Mesothelial cell of epicardium (in vitro differentiated cells): Measurements from ENCODE around the gene GRIPAP1. TPM values are rescaled to one million over a fixed set of nuclear protein-coding genes. Genes with fewer than 3 reads are reported as not detected.
"Not testable (repeated sequence)": the region's sequence is repeated elsewhere in the genome, so short reads cannot be mapped to it uniquely, and the experiment has no call there.

ENCODE experiments used
- DNase-seq, 2 experiments: peaks; one replicate each; pipeline ENCODE4 v3.0.0; 2021; ENCODE audit warnings: low spot score in 2 of 2; ENCODE audit not compliant: unreplicated experiment in 2 of 2
- H3K27ac Mint-ChIP-seq: 2 replicates; pipeline ENCODE4 v1.8.0; 2021; ENCODE audit warnings: mixed read lengths
- H3K27me3 Mint-ChIP-seq: 2 replicates; pipeline ENCODE4 v1.8.0; 2021; ENCODE audit warnings: low read depth, mixed read lengths
- H3K36me3 Mint-ChIP-seq: 2 replicates; pipeline ENCODE4 v1.8.0; 2021; ENCODE audit warnings: mixed read lengths
- H3K4me1 Mint-ChIP-seq: 2 replicates; pipeline ENCODE4 v1.8.0; 2021; ENCODE audit warnings: mixed read lengths
- H3K4me3 Mint-ChIP-seq: 2 replicates; pipeline ENCODE4 v1.8.0; 2021; ENCODE audit warnings: mild to moderate bottlenecking, moderate library complexity, mixed read lengths
- H3K9me3 Mint-ChIP-seq: 2 replicates; pipeline ENCODE4 v1.8.0; 2021; ENCODE audit warnings: mixed read lengths
- CTCF ChIP-seq: fragments of 200-600 bp; sonication (generic); IDR thresholded peaks from one replicate; pipeline ENCODE4 v1.5.0; 2021; ENCODE audit warnings: antibody characterized with exemption; ENCODE audit not compliant: unreplicated experiment
- total RNA-seq: library from RNA; stranded (reverse); gene quantifications from 3 replicates; pipeline ENCODE4 v1.2.1, GENCODE V29; 2021

GRIPAP1 gene
- total RNA-seq, 1 donor from 2014 or later = 69.7 TPM

GRCh38 chrX:48989483-48989882 lies 12.6 kb downstream of the GRIPAP1 start:
- Mint-ChIP-seq H3K9me3 (peaks cover 13% of the 10 kb centered on the region), H3K27ac (no peak overlapping the region), H3K27me3 (no peaks in the 10 kb centered on the region), H3K4me3 (no peak overlapping the region), H3K4me1 (no peaks in the 10 kb centered on the region), H3K36me3 (peaks cover 30% of the 10 kb centered on the region)
- DNase-seq = no peak
- no peak for TF ChIP-seq CTCF

- no peaks in the 10 kb centered on the region for H3K4me1 Mint-ChIP-seq
- no peak overlapping the region for H3K27ac Mint-ChIP-seq
- H3K36me3 Mint-ChIP-seq = peaks cover 33% of the 10 kb centered on the region
- no peak overlapping the region for H3K4me3 Mint-ChIP-seq
- H3K27me3 Mint-ChIP-seq = no peaks in the 10 kb centered on the region
- no peak for DNase-seq
- TF ChIP-seq CTCF = no peak
- H3K9me3 Mint-ChIP-seq = peaks cover 15% of the 10 kb centered on the region
These were observed 18.2 kb downstream of the GRIPAP1 start for GRCh38 chrX:48983896-48984295.

GRCh38 chrX:48983081-48983480 lies 19.0 kb downstream of the GRIPAP1 start:
- no peak for TF ChIP-seq CTCF
- H3K36me3 Mint-ChIP-seq = peaks cover 30% of the 10 kb centered on the region
- no peak overlapping the region for H3K27ac Mint-ChIP-seq
- no peaks in the 10 kb centered on the region for H3K27me3 Mint-ChIP-seq
- peaks cover 12% of the 10 kb centered on the region for H3K9me3 Mint-ChIP-seq
- no peak for DNase-seq
- no peaks in the 10 kb centered on the region for H3K4me1 Mint-ChIP-seq
- no peak overlapping the region for H3K4me3 Mint-ChIP-seq

- Mint-ChIP-seq H3K4me3 (no peak overlapping the region), H3K36me3 (peaks cover 33% of the 10 kb centered on the region), H3K4me1 (no peaks in the 10 kb centered on the region), H3K27me3 (no peaks in the 10 kb centered on the region), H3K27ac (no peak overlapping the region), H3K9me3 (peaks cover 12% of the 10 kb centered on the region)
- no peak for DNase-seq
- no peak for TF ChIP-seq CTCF
These were observed 20.9 kb downstream of the GRIPAP1 start for GRCh38 chrX:48981178-48981577.

GRCh38 chrX:48980341-48980740 lies 21.7 kb downstream of the GRIPAP1 start:
- not testable (repeated sequence) for H3K4me3 Mint-ChIP-seq, DNase-seq, H3K27me3 Mint-ChIP-seq, H3K9me3 Mint-ChIP-seq, H3K27ac Mint-ChIP-seq, H3K4me1 Mint-ChIP-seq
- peaks cover 32% of the 10 kb centered on the region for H3K36me3 Mint-ChIP-seq

GRCh38 chrX:48978226-48978625 lies 23.8 kb downstream of the GRIPAP1 start:
- peaks cover 28% of the 10 kb centered on the region for H3K36me3 Mint-ChIP-seq
- H3K4me1 Mint-ChIP-seq = no peaks in the 10 kb centered on the region
- no peak overlapping the region for H3K4me3 Mint-ChIP-seq
- peaks cover 5% of the 10 kb centered on the region for H3K9me3 Mint-ChIP-seq
- no peaks in the 10 kb centered on the region for H3K27me3 Mint-ChIP-seq
- H3K27ac Mint-ChIP-seq = no peak overlapping the region
- no peak for DNase-seq
- TF ChIP-seq CTCF = no peak
